Measurements from ENCODE around the gene MRS2.

GRCh38 chr6:24436979-24437378 is 34.2 kb downstream of the MRS2 start:
- TF ChIP-seq, protein P1, sequence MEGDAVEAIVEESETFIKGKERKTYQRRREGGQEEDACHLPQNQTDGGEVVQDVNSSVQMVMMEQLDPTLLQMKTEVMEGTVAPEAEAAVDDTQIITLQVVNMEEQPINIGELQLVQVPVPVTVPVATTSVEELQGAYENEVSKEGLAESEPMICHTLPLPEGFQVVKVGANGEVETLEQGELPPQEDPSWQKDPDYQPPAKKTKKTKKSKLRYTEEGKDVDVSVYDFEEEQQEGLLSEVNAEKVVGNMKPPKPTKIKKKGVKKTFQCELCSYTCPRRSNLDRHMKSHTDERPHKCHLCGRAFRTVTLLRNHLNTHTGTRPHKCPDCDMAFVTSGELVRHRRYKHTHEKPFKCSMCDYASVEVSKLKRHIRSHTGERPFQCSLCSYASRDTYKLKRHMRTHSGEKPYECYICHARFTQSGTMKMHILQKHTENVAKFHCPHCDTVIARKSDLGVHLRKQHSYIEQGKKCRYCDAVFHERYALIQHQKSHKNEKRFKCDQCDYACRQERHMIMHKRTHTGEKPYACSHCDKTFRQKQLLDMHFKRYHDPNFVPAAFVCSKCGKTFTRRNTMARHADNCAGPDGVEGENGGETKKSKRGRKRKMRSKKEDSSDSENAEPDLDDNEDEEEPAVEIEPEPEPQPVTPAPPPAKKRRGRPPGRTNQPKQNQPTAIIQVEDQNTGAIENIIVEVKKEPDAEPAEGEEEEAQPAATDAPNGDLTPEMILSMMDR (IDR thresholded peaks at IDR 0.05) = no peak
- TF ChIP-seq POLR2A (IDR thresholded peaks at IDR 0.05) = no peak

All from right lobe of liver (tissue), 4 donors.